GM12878 (cell line): ENCODE measurements around the gene NFATC2. TPM values are rescaled to one million over a fixed set of nuclear protein-coding genes. Genes with fewer than 3 reads are reported as not detected.

ENCODE experiments used
- ATAC-seq: fragments of 200-7000 bp; cut with Tn5 transposase; 3 replicates; pipeline ENCODE4 v1.9.1; 2020; ENCODE audit warnings: mild to moderate bottlenecking, moderate library complexity
- BruUV-seq: library from RNA; stranded (reverse); fragments of 400-500 nt; replicated peaks from 2 replicates; lab custom pipeline; 2021; lab: Mats Ljungman, UMichigan
- CTCF ChIA-PET: fragments of 300-600 bp; sonication (Branson Sonifier 250); formaldehyde crosslinking; extraction: SDS; loops from one replicate; lab custom pipeline; 2021; ENCODE audit warnings: inconsistent platforms; lab: Yijun Ruan, JAX
- POLR2A ChIA-PET: fragments of 350-600 bp; formaldehyde crosslinking; extraction: SDS; loops from one replicate; lab custom pipeline; 2021; ENCODE audit warnings: inconsistent platforms; lab: Charles Lee
- RAD21 ChIA-PET: fragments of 300-600 bp; sonication (Branson Sonifier 250); formaldehyde crosslinking; loops from one replicate; lab custom pipeline; 2023; ENCODE audit warnings: antibody characterized with exemption; ENCODE audit not compliant: unreplicated experiment; lab: Charles Lee
- SMC1A ChIA-PET: fragments of 300-600 bp; sonication (Branson Sonifier 250); formaldehyde crosslinking; loops from one replicate; lab custom pipeline; 2023; ENCODE audit not compliant: unreplicated experiment, uncharacterized antibody; lab: Charles Lee
- DNase-seq: peaks from one replicate; pipeline ENCODE4 v3.0.0-alpha.2; 2011; ENCODE audit warnings: low read depth, low spot score
- FAIRE-seq: peaks from 3 replicates; lab custom pipeline; 2011; peaks lifted over from hg19 to GRCh38; lab: Jason Lieb, UNC
- H2AFZ ChIP-seq: 2 replicates; pipeline ENCODE4 v1.6.0; 2011; ENCODE audit warnings: low read depth, low read length, control low read depth; ENCODE audit not compliant: control insufficient read depth
- H3K27ac ChIP-seq: 2 replicates; pipeline ENCODE4 v1.5.1; 2011; ENCODE audit warnings: control low read depth; ENCODE audit not compliant: control insufficient read depth, insufficient read depth
- H3K27me3 ChIP-seq, 2 experiments: replicated peaks in 1 of 2; 2 replicates each; pipeline versions ENCODE4 v1.6.0 to v1.6.1; 2011; ENCODE audit warnings: low read length in 1 of 2; ENCODE audit not compliant: control insufficient read depth in 2 of 2, insufficient read depth in 2 of 2
- H3K36me3 ChIP-seq, 2 experiments: 2 replicates each; pipeline ENCODE4 v1.5.1; 2011; ENCODE audit warnings: low read length in 1 of 2; ENCODE audit not compliant: control insufficient read depth in 2 of 2, insufficient read depth in 2 of 2
- H3K4me1 ChIP-seq: 2 replicates; pipeline ENCODE4 v1.6.1; 2011; ENCODE audit warnings: mild to moderate bottlenecking, low read length, moderate library complexity, mixed read lengths; ENCODE audit not compliant: control insufficient read depth, insufficient read depth
- H3K4me2 ChIP-seq: 2 replicates; pipeline ENCODE4 v1.6.0; 2011; ENCODE audit warnings: control low read depth; ENCODE audit not compliant: control insufficient read depth, insufficient read depth
- H3K4me3 ChIP-seq: fragments of 200-600 bp; sonication (generic); 2 replicates; pipeline ENCODE4 v1.5.1; 2016
- H3K79me2 ChIP-seq: 2 replicates; pipeline ENCODE4 v1.6.0; 2011; ENCODE audit warnings: low read length; ENCODE audit not compliant: control insufficient read depth, insufficient read depth
- H3K9ac ChIP-seq: 2 replicates; pipeline ENCODE4 v1.8.0; 2011; ENCODE audit warnings: low read length, control low read depth, mixed read lengths; ENCODE audit not compliant: control insufficient read depth, insufficient read depth
- H3K9me3 ChIP-seq: replicated peaks from 3 replicates; pipeline ENCODE4 v1.5.1; 2011; ENCODE audit warnings: mild to moderate bottlenecking, low read length; ENCODE audit not compliant: control insufficient read depth, insufficient read depth
- H4K20me1 ChIP-seq: 2 replicates; pipeline ENCODE4 v1.6.0; 2011; ENCODE audit not compliant: control insufficient read depth, insufficient read depth
- CBFB ChIP-seq: IDR thresholded peaks from 2 replicates; pipeline ENCODE4 v1.6.1; 2016; ENCODE audit warnings: antibody characterized with exemption, low read depth
- CBX5 ChIP-seq: sonication (generic); IDR thresholded peaks from 2 replicates; pipeline ENCODE4 v1.6.1; 2016; ENCODE audit warnings: low read depth, moderate library complexity, mild to moderate bottlenecking, inconsistent platforms
- CHD1 ChIP-seq: IDR thresholded peaks from 2 replicates; pipeline ENCODE4 v1.6.1; 2012; ENCODE audit warnings: low read depth, low read length, improper control_type of control experiment
- HDAC6 ChIP-seq: fragments of 200-600 bp; sonication (generic); IDR thresholded peaks from one replicate; pipeline ENCODE4 v1.8.0; 2017; ENCODE audit warnings: antibody characterized with exemption; ENCODE audit not compliant: unreplicated experiment
- JUND ChIP-seq: IDR thresholded peaks from 2 replicates; pipeline ENCODE4 v1.6.1; 2012; ENCODE audit warnings: low read depth, mild to moderate bottlenecking, low read length, improper control_type of control experiment, moderate library complexity
- KLF5 ChIP-seq: fragments of 450-650 bp; IDR thresholded peaks from 2 replicates; pipeline ENCODE4 v1.6.1; 2014; ENCODE audit warnings: mild to moderate bottlenecking; ENCODE audit not compliant: partially characterized antibody
- MAX ChIP-seq: IDR thresholded peaks from 2 replicates; pipeline ENCODE4 v1.6.1; 2012; ENCODE audit warnings: low read depth, low read length, improper control_type of control experiment
- MYB ChIP-seq: fragments of 150-350 bp; IDR thresholded peaks from 2 replicates; pipeline ENCODE4 v1.6.1; 2014; ENCODE audit warnings: mild to moderate bottlenecking, low read depth, low read length, borderline replicate concordance
- NR2C1 ChIP-seq: fragments of 450-650 bp; IDR thresholded peaks from 2 replicates; pipeline ENCODE4 v1.6.1; 2017; ENCODE audit warnings: antibody characterized with exemption, mild to moderate bottlenecking, moderate library complexity
- PAX8 ChIP-seq: fragments of 450-650 bp; IDR thresholded peaks from 2 replicates; pipeline ENCODE4 v1.6.1; 2017; ENCODE audit warnings: mild to moderate bottlenecking, moderate library complexity
- POLR2AphosphoS2 ChIP-seq: IDR thresholded peaks from 2 replicates; pipeline ENCODE4 v1.6.1; 2011; ENCODE audit warnings: low read depth, mild to moderate bottlenecking, low read length, improper control_type of control experiment, moderate library complexity
- POLR2AphosphoS5 ChIP-seq: IDR thresholded peaks from 2 replicates; pipeline ENCODE4 v1.6.1; 2011; ENCODE audit warnings: mild to moderate bottlenecking, low read length, inconsistent platforms
- TAF1 ChIP-seq: IDR thresholded peaks from 2 replicates; pipeline ENCODE4 v1.6.1; 2011; ENCODE audit warnings: mild to moderate bottlenecking, low read depth, low read length, borderline replicate concordance
- ZNF207 ChIP-seq: fragments of 450-650 bp; IDR thresholded peaks from 2 replicates; pipeline ENCODE4 v1.6.1; 2014; ENCODE audit warnings: antibody characterized with exemption, mild to moderate bottlenecking, borderline replicate concordance
- WGBS: methylation state at CpG from one replicate; pipeline ENCODE4 v1.1.6; 2016; ENCODE audit warnings: low lambda C conversion rate; ENCODE audit not compliant: insufficient replicate concordance, insufficient coverage; ENCODE audit errors: missing lambda C conversion rate; 5-methylcytosine and 5-hydroxymethylcytosine counted together
- in situ Hi-C: fragments of 300-500 bp; cut with MboI; formaldehyde crosslinking; loops from 9 replicates; pipeline ENCODE4 v1.14.3; 2018; ENCODE audit warnings: mixed read lengths
- intact Hi-C: fragments of 100-400 bp; cut with micrococcal nuclease; formaldehyde crosslinking; loops from one replicate; pipeline ENCODE4 v1.14.2; 2022; ENCODE audit not compliant: unreplicated experiment
- polyA plus RNA-seq, 11 experiments: library from polyadenylated mRNA; depleted of rRNA in 4 of 11; unstranded in 6 of 11; stranded (reverse) in 5 of 11; fragments of >200 nt; fragmentation: Nextera tagmentation in 4 of 11; fragmentation: Illumina TruSeq in 1 of 11; extraction: Ambion mirVana in 4 of 11; extraction: Trizol in 1 of 11; gene quantifications; 1 replicate in 1 of 11; 2 replicates in 10 of 11; pipeline versions ENCODE4 v1.2.1 to v1.2.3, GENCODE V29; 2011 to 2016; ENCODE audit warnings: inconsistent platforms in 2 of 11, missing spikeins in 2 of 11, low read depth in 1 of 11
- total RNA-seq, 4 experiments: library from RNA; depleted of rRNA in 3 of 4; stranded (reverse); fragments of >200 nt in 3 of 4; fragmentation: Illumina TruSeq in 1 of 4; extraction: Trizol in 1 of 4; gene quantifications; 2 replicates each; pipeline versions ENCODE4 v1.2.1 to v1.2.3, GENCODE V29; 2013 to 2021
- TF ChIP-seq, protein P1 (sequence below): IDR thresholded peaks from 2 replicates; pipeline ENCODE4 v1.6.1; 2011; ENCODE audit warnings: borderline replicate concordance, low read depth, mild to moderate bottlenecking, moderate library complexity, mixed read lengths, low read length; ENCODE audit not compliant: insufficient read depth; ENCODE audit errors: extremely low read length
- TF ChIP-seq, protein P2 (sequence below): fragments of 450-650 bp; IDR thresholded peaks from 2 replicates; pipeline ENCODE4 v1.6.1; 2017; ENCODE audit warnings: low read depth, mild to moderate bottlenecking, moderate library complexity
- TF ChIP-seq, protein P3 (sequence below): fragments of 450-650 bp; IDR thresholded peaks from 2 replicates; pipeline ENCODE4 v1.6.1; 2016; ENCODE audit warnings: mild to moderate bottlenecking

Gene NFATC2
- total and polyA plus RNA-seq, 10 of the 15 experiments (the other 5 are each of a cell fraction or from before 2014, with no cell fraction given) = 3.3 to 20.0 (median 7.3) TPM

DNA sequence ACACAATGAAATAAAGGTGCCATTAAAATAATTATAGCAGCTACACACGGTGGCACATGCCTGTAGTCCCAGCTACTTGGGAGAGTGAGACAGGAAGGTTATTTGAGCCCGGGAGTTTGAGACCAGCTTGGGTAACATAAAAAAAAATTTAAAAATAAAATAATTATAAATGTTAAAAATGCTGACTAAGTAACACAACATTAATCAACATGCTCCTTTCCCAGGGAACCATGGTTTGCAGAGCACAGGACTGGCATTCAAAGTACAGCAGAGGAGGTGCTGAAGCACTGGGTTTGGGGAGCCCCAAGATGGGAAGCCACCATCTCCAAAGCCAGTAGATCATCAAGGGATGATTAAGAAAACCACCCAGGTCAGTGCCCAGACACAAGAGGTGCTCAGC is 51.9 kb downstream of the NFATC2 start (continued):
- no peak for TF ChIP-seq CBFB
- TF ChIP-seq KLF5 = no peak
- TF ChIP-seq JUND = no peak
- TF ChIP-seq NR2C1 = no peak
- TF ChIP-seq, protein P1, sequence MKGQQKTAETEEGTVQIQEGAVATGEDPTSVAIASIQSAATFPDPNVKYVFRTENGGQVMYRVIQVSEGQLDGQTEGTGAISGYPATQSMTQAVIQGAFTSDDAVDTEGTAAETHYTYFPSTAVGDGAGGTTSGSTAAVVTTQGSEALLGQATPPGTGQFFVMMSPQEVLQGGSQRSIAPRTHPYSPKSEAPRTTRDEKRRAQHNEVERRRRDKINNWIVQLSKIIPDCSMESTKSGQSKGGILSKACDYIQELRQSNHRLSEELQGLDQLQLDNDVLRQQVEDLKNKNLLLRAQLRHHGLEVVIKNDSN = no peak
- TF ChIP-seq, all 136 proteins: peak for 0

DNA sequence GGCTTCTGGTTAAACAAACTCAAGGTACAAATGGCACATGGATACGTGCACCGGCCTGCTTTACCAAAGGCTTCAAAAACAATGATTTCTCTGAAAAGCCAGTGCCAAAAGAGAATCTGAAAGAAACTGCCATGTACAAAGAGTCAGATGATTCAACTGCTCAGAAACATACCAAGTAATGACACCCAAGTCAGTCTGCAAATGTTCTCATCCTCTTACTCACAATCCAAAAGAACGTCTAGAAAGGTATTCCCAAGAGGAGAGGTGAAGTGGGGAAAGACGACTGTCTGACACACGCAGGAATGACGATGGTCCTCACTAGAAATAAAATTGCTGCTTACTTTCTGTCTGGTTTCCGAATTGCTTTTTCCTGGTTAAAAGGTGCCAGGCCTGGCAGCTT is 52.9 kb downstream of the NFATC2 start:
- DNase-seq (no peak), FAIRE-seq (no peak), ATAC-seq (no peak)
- RAD21 ChIA-PET = no interaction called here
- 71% methylated on average over 7 of the region's 7 CpGs for WGBS
- SMC1A ChIA-PET = interaction anchor here (0.7 kb wide), 1 partner anchor 29 kb away, joined by 3 read pairs; no protein-coding TSS in a partner anchor
- POLR2A ChIA-PET = no interaction called here
- in situ Hi-C loops = loop anchor here (5.0 kb wide), 1 partner anchor 52 kb away; no protein-coding TSS in a partner anchor
- no peak overlapping the region for H3K9ac ChIP-seq
- H3K27ac ChIP-seq = no peak overlapping the region
- H3K27me3 ChIP-seq = no peaks in the 10 kb centered on the region
- no peaks in the 10 kb centered on the region; the same call in 1 of the 2 replicates for H3K79me2 ChIP-seq
- CTCF ChIA-PET = no interaction called here
- H3K4me3 ChIP-seq = no peak overlapping the region
- intact Hi-C loops = loop anchor here (10.0 kb wide), 1 partner anchor 105 kb away; no protein-coding TSS in a partner anchor
- H3K9me3 ChIP-seq = no peaks in the 10 kb centered on the region
- BruUV-seq = no TSS peak
- no peak overlapping the region for H2AFZ ChIP-seq
- no peaks in the 10 kb centered on the region for H4K20me1 ChIP-seq
- no peaks in the 10 kb centered on the region; the same call in 1 of the 2 replicates for H3K4me1 ChIP-seq
- no peak overlapping the region for H3K4me2 ChIP-seq
- peaks cover 4 to 10% of the 10 kb centered on the region in 2 experiments; a peak in 2 of 4 replicates for H3K36me3 ChIP-seq
- TF ChIP-seq, protein P2, sequence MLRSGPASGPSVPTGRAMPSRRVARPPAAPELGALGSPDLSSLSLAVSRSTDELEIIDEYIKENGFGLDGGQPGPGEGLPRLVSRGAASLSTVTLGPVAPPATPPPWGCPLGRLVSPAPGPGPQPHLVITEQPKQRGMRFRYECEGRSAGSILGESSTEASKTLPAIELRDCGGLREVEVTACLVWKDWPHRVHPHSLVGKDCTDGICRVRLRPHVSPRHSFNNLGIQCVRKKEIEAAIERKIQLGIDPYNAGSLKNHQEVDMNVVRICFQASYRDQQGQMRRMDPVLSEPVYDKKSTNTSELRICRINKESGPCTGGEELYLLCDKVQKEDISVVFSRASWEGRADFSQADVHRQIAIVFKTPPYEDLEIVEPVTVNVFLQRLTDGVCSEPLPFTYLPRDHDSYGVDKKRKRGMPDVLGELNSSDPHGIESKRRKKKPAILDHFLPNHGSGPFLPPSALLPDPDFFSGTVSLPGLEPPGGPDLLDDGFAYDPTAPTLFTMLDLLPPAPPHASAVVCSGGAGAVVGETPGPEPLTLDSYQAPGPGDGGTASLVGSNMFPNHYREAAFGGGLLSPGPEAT = no peak
- TF ChIP-seq MAX (no peak), ZNF207 (no peak), TAF1 (no peak), HDAC6 (no peak), MYB (no peak), PAX8 (no peak), POLR2AphosphoS2 (no peak), POLR2AphosphoS5 (no peak), CHD1 (no peak), CBX5 (no peak)
- TF ChIP-seq, protein P3, sequence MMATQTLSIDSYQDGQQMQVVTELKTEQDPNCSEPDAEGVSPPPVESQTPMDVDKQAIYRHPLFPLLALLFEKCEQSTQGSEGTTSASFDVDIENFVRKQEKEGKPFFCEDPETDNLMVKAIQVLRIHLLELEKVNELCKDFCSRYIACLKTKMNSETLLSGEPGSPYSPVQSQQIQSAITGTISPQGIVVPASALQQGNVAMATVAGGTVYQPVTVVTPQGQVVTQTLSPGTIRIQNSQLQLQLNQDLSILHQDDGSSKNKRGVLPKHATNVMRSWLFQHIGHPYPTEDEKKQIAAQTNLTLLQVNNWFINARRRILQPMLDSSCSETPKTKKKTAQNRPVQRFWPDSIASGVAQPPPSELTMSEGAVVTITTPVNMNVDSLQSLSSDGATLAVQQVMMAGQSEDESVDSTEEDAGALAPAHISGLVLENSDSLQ = no peak
